IMR-90 (cell line): ENCODE measurements around the gene ZNRF3. TPM values are rescaled to one million over a fixed set of nuclear protein-coding genes. Genes with fewer than 3 reads are reported as not detected.

Experiments used
- CTCF ChIP-seq: conservative IDR thresholded peaks from 2 replicates; pipeline ENCODE4 v1.5.1; 2012; ENCODE audit warnings: mild to moderate bottlenecking, low read depth, low read length, improper control_type of control experiment
- MXI1 ChIP-seq: IDR thresholded peaks from 2 replicates; pipeline ENCODE4 v1.6.1; 2012; ENCODE audit warnings: low read depth, mild to moderate bottlenecking, low read length, moderate library complexity, borderline replicate concordance
- polyA plus RNA-seq, 3 experiments: library from polyadenylated mRNA; depleted of rRNA; stranded (reverse); fragments of >200 nt; gene quantifications; 2 replicates each; pipeline ENCODE4 v1.2.3, GENCODE V29; 2012; ENCODE audit warnings: low replicate concordance in 1 of 3
- total RNA-seq: library from RNA; depleted of rRNA; stranded (reverse); fragments of >200 nt; gene quantifications from 2 replicates; pipeline ENCODE4 v1.2.3, GENCODE V29; 2012

The ZNRF3 gene
- total and polyA plus RNA-seq, 2 of the 4 experiments (the other 2 are of a cell fraction): 1.4 to 2.4 TPM

DNA sequence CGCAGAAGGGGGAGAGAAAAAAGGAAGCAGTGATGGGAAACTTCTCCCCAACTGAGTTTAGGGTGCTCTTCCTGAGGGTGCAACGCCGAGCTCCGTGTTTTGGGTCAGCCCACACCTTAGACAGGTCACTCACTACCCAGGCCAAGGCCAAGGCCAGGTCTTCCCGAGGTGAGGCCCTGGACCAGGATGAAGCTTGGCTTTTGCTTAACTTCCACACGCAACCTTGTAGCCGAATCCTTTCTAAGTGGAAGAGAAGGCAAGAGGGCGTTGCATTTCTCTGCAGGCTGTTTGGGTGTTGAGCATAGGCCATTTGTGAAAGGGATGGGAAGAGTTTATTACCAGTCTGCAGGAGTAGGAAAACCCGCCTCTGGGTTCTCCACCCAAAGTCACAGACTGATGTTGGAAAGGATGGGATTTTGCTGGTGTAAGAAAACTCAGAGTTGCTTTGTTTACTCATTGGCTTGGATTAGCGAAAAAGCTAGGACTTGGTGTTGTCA lies 191.0 kb downstream of the ZNRF3 start (continued):
- TF ChIP-seq CTCF (no peak), MXI1 (no peak)
